SK-N-MC (cell line): ENCODE results near the gene RABGEF1.
"Not testable (repeated sequence)": the region's sequence is repeated elsewhere in the genome, so short reads cannot be mapped to it uniquely, and the experiment has no call there.

Experiments
- EZH2 ChIP-seq: fragments of 200-600 bp; sonication (generic); IDR thresholded peaks from one replicate; pipeline ENCODE4 v1.6.1; 2017; ENCODE audit warnings: antibody characterized with exemption
- FOXP2 ChIP-seq: optimal IDR thresholded peaks from 2 replicates; pipeline ENCODE3; 2011; ENCODE audit warnings: mild to moderate bottlenecking, moderate library complexity; ENCODE audit not compliant: insufficient read depth; ENCODE audit errors: extremely low read length, control extremely low read depth
- POLR2AphosphoS5 ChIP-seq: IDR thresholded peaks from 2 replicates; pipeline ENCODE4 v1.6.1; 2012; ENCODE audit warnings: mild to moderate bottlenecking, low read depth, low read length, borderline replicate concordance

DNA sequence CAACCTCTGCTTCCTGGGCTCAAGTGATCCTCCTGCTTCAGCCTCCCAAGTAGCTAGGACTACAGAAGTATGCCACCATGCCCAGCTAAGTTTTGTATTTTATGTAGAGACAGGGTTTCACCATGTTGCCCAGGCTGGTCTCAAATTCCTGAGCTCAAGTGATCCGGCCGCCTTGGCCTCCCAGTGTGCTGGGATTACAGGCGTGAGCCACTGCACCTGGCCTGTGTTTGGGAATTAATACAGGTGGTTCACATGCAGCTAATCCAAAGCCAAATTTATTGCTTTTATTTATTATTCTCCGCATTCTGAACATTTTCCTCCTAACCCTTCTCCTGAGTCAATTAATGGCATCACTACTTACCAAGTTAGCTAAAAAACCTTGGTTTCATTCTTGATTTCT is 33.2 kb downstream of the RABGEF1 start:
- TF ChIP-seq EZH2, POLR2AphosphoS5, FOXP2: not testable (repeated sequence)
